HCT116 (cell line): ENCODE measurements around the gene SPR. TPM values are rescaled to one million over a fixed set of nuclear protein-coding genes. Genes with fewer than 3 reads are reported as not detected.

Experiments used
- ATAC-seq: fragments of 200-7000 bp; cut with Tn5 transposase; 2 replicates; pipeline ENCODE4 v1.9.1; 2020; ENCODE audit warnings: mild to moderate bottlenecking, moderate library complexity
- BruUV-seq: library from RNA; stranded (reverse); fragments of 400-500 nt; replicated peaks from 2 replicates; lab custom pipeline; 2021; lab: Mats Ljungman, UMichigan
- CTCF ChIA-PET: fragments of 300-600 bp; sonication (Branson Sonifier 250); formaldehyde crosslinking; loops from one replicate; lab custom pipeline; 2021; ENCODE audit warnings: antibody characterized with exemption; lab: Charles Lee
- POLR2A ChIA-PET: fragments of 300-600, 350-600 bp; sonication (Branson Sonifier 250); formaldehyde crosslinking; loops from one replicate; lab custom pipeline; 2021; ENCODE audit warnings: antibody characterized with exemption; lab: Charles Lee
- RAD21 ChIA-PET, 2 experiments: fragments of 300-600 bp; sonication (Branson Sonifier 250); formaldehyde crosslinking; loops; one replicate each; lab custom pipeline; 2023; ENCODE audit warnings: low total read pairs in 2 of 2; ENCODE audit not compliant: uncharacterized antibody in 2 of 2, unreplicated experiment in 2 of 2, low non-redundant PET in 1 of 2; lab: Charles Lee
- DNase-seq: peaks from one replicate; pipeline ENCODE4 v3.0.0-alpha.2; 2010; ENCODE audit warnings: low read depth, low spot score
- H2AFZ ChIP-seq: fragments of 200-600 bp; shearing (Covaris generic), sonication (generic); 2 replicates; pipeline ENCODE4 v1.6.1; 2017; ENCODE audit warnings: low read depth, mixed run types, mixed read lengths, antibody characterized with exemption, low read length; ENCODE audit not compliant: poor library complexity, severe bottlenecking
- H3K27ac ChIP-seq: 2 replicates; pipeline ENCODE4 v1.5.1; 2012; ENCODE audit warnings: low read depth, low read length
- H3K27me3 ChIP-seq: fragments of 200-600 bp; sonication (generic); 2 replicates; pipeline ENCODE4 v1.6.1; 2016; ENCODE audit warnings: mixed run types, low read length, mixed read lengths; ENCODE audit not compliant: insufficient read depth
- H3K36me3 ChIP-seq, 2 experiments: fragments of 200-500 bp in 1 of 2; fragments of 200-600 bp in 1 of 2; sonication (Bioruptor generic) in 1 of 2; sonication (generic) in 1 of 2; 2 replicates each; pipeline versions ENCODE4 v1.5.1 to v1.6.1; 2014 to 2016; ENCODE audit warnings: low read length in 2 of 2, inconsistent platforms in 1 of 2, mixed read lengths in 1 of 2, mixed run types in 1 of 2; ENCODE audit not compliant: insufficient read depth in 2 of 2, control insufficient read depth in 1 of 2
- H3K4me1 ChIP-seq, 2 experiments: fragments of 200-600 bp in 1 of 2; sonication (generic) in 1 of 2; 2 replicates each; pipeline versions ENCODE4 v1.5.1 to v1.6.1; 2012 to 2017; ENCODE audit warnings: low read length in 2 of 2, inconsistent platforms in 1 of 2, mild to moderate bottlenecking in 1 of 2, mixed read lengths in 1 of 2, mixed run types in 1 of 2, moderate library complexity in 1 of 2; ENCODE audit not compliant: insufficient read depth in 2 of 2, control insufficient read depth in 1 of 2
- H3K4me2 ChIP-seq: fragments of 200-600 bp; sonication (generic); 2 replicates; pipeline ENCODE4 v1.6.1; 2017; ENCODE audit warnings: mixed run types, low read length, mixed read lengths
- H3K4me3 ChIP-seq, 2 experiments: fragments of 200-600 bp in 1 of 2; sonication (generic) in 1 of 2; replicated peaks in 1 of 2; 2 replicates each; pipeline ENCODE4 v1.5.1; 2011 to 2016; ENCODE audit warnings: low read length in 2 of 2, control low read depth in 1 of 2, low read depth in 1 of 2, mild to moderate bottlenecking in 1 of 2, mixed read lengths in 1 of 2, mixed run types in 1 of 2
- H3K79me2 ChIP-seq: fragments of 200-600 bp; sonication (generic); 2 replicates; pipeline ENCODE4 v1.6.1; 2017; ENCODE audit warnings: mild to moderate bottlenecking, mixed run types, low read length, moderate library complexity, mixed read lengths; ENCODE audit not compliant: insufficient read depth
- H3K9ac ChIP-seq: fragments of 200-600 bp; sonication (generic); 2 replicates; pipeline ENCODE4 v1.6.1; 2016; ENCODE audit warnings: low read length, mixed read lengths
- H3K9me2 ChIP-seq: fragments of 200-600 bp; sonication (generic), shearing (Covaris generic); 2 replicates; pipeline ENCODE4 v1.6.1; 2017; ENCODE audit warnings: mixed run types, mild to moderate bottlenecking, moderate library complexity; ENCODE audit not compliant: insufficient read depth
- H3K9me3 ChIP-seq, 2 experiments: fragments of 200-500 bp in 1 of 2; fragments of 200-600 bp in 1 of 2; sonication (Bioruptor generic) in 1 of 2; sonication (generic) in 1 of 2; 2 replicates each; pipeline ENCODE4 v1.6.1; 2014 to 2017; ENCODE audit warnings: low read length in 2 of 2, mixed read lengths in 2 of 2, inconsistent platforms in 1 of 2, low read depth in 1 of 2, mild to moderate bottlenecking in 1 of 2, mixed run types in 1 of 2, moderate library complexity in 1 of 2; ENCODE audit not compliant: control insufficient read depth in 1 of 2, insufficient read depth in 1 of 2
- H4K20me1 ChIP-seq: fragments of 200-600 bp; sonication (generic), shearing (Covaris generic); 2 replicates; pipeline ENCODE4 v1.6.1; 2017; ENCODE audit warnings: mixed run types, mild to moderate bottlenecking, moderate library complexity; ENCODE audit not compliant: insufficient read depth
- ATF3 ChIP-seq: IDR thresholded peaks from 2 replicates; pipeline ENCODE4 v1.6.1; 2012
- CBX3 ChIP-seq: IDR thresholded peaks from 2 replicates; pipeline ENCODE4 v1.6.1; 2012; ENCODE audit warnings: low read depth
- CEBPB ChIP-seq: IDR thresholded peaks from 2 replicates; pipeline ENCODE4 v1.6.1; 2012; ENCODE audit warnings: low read depth
- CTCF ChIP-seq, 3 experiments: fragments of 200-600 bp in 1 of 3; sonication (generic) in 1 of 3; IDR thresholded peaks in 2 of 3; conservative IDR thresholded peaks in 1 of 3; 2 replicates each; pipeline ENCODE4 v1.5.1; 2012 to 2017; ENCODE audit warnings: low read depth in 2 of 3, low read length in 2 of 3, antibody characterized with exemption in 1 of 3, borderline replicate concordance in 1 of 3, control low read depth in 1 of 3, mild to moderate bottlenecking in 1 of 3, mixed read lengths in 1 of 3, mixed run types in 1 of 3, moderate library complexity in 1 of 3; ENCODE audit not compliant: insufficient read depth in 1 of 3
- EGR1 ChIP-seq: IDR thresholded peaks from 2 replicates; pipeline ENCODE4 v1.6.1; 2012; ENCODE audit warnings: low read depth
- EZH2phosphoT487 ChIP-seq: fragments of 200-600 bp; IDR thresholded peaks from 2 replicates; pipeline ENCODE4 v1.6.1; 2018; ENCODE audit warnings: antibody characterized with exemption, borderline replicate concordance
- JUND ChIP-seq: IDR thresholded peaks from 2 replicates; pipeline ENCODE4 v1.6.1; 2012
- POLR2AphosphoS5 ChIP-seq: IDR thresholded peaks from 2 replicates; pipeline ENCODE4 v1.6.1; 2011; ENCODE audit warnings: mild to moderate bottlenecking, low read depth, low read length, moderate library complexity
- RAD21 ChIP-seq: IDR thresholded peaks from 2 replicates; pipeline ENCODE4 v1.6.1; 2012; ENCODE audit warnings: low read depth, mild to moderate bottlenecking
- REST ChIP-seq: IDR thresholded peaks from 2 replicates; pipeline ENCODE4 v1.6.1; 2012; ENCODE audit warnings: low read depth
- SIN3A ChIP-seq: IDR thresholded peaks from 2 replicates; pipeline ENCODE4 v1.6.1; 2012; ENCODE audit warnings: low read depth
- SRF ChIP-seq: IDR thresholded peaks from 2 replicates; pipeline ENCODE4 v1.6.1; 2012; ENCODE audit warnings: low read depth
- YY1 ChIP-seq: IDR thresholded peaks from 2 replicates; pipeline ENCODE4 v1.6.1; 2011; ENCODE audit warnings: low read length, low read depth, moderate library complexity, mild to moderate bottlenecking; ENCODE audit not compliant: insufficient replicate concordance; ENCODE audit errors: extremely low read depth
- ZBTB33 ChIP-seq: IDR thresholded peaks from 2 replicates; pipeline ENCODE4 v1.6.1; 2011; ENCODE audit warnings: mild to moderate bottlenecking, low read length, moderate library complexity; ENCODE audit not compliant: insufficient replicate concordance; ENCODE audit errors: extremely low read depth
- ZFX ChIP-seq: fragments of 450-650 bp; IDR thresholded peaks from 2 replicates; pipeline ENCODE4 v1.6.1; 2017
- ZNF274 ChIP-seq: fragments of 200-500 bp; sonication (Bioruptor generic); IDR thresholded peaks from 2 replicates; pipeline ENCODE4 v1.6.1; 2014; ENCODE audit warnings: mild to moderate bottlenecking, low read depth, low read length, inconsistent platforms
- intact Hi-C: fragments of 100-400 bp; cut with micrococcal nuclease; formaldehyde crosslinking; loops from 2 replicates; pipeline ENCODE4 v1.10.0; 2022
- total RNA-seq: library from RNA; stranded (reverse); gene quantifications from one replicate; pipeline ENCODE4 v1.2.1, GENCODE V29; 2021; ENCODE audit not compliant: unreplicated experiment

Gene SPR
- total RNA-seq, 1 experiment from 2014 or later = 66.9 TPM

GRCh38 chr2:72935611-72935957, 48.4 kb downstream of the SPR start:
- no peak for DNase-seq

More at GRCh38 chr2:72935611-72935957, 48.4 kb downstream of the SPR start:
- Histone ChIP-seq H2AFZ (no peak overlapping the region), H3K9ac (no peak overlapping the region), H4K20me1 (no peaks in the 10 kb centered on the region), H3K36me3 (no peaks in the 10 kb centered on the region), H3K4me3 (no peak overlapping the region), H3K9me2 (no peaks in the 10 kb centered on the region), H3K79me2 (no peaks in the 10 kb centered on the region), H3K4me1 (peaks cover 2 to 23% of the 10 kb centered on the region in 2 experiments; a peak in 2 of 4 replicates), H3K4me2 (no peak overlapping the region), H3K27ac (no peak overlapping the region), H3K9me3 (no peaks in the 10 kb centered on the region), H3K27me3 (no peaks in the 10 kb centered on the region)
- TF ChIP-seq SIN3A (no peak), CEBPB (no peak), ZFX (no peak), YY1 (no peak), JUND (no peak), ZNF274 (no peak), ATF3 (no peak), RAD21 (no peak), EZH2phosphoT487 (no peak), EGR1 (no peak), POLR2AphosphoS5 (no peak), REST (no peak), ZBTB33 (no peak), SRF (no peak), CTCF (IDR thresholded peaks at IDR 0.05 in 2 of 3, conservative IDR thresholded peaks at IDR 0.05 in 1 of 3; ENCODE audit: borderline replicate concordance in 1 of 3, insufficient read depth in 1 of 3, low read depth in 2 of 3, low read length in 2 of 3) (no peak), CBX3 (no peak)
- ChIA-PET CTCF (interaction anchor here (0.8 to 2.3 kb wide), 6 partner anchors 9 to 242 kb away, joined by 3 to 22 read pairs (median 4); partner anchors contain the start of gene SPR), RAD21 (interaction anchor here in 1 of 2 experiments (2.8 kb wide), 1 partner anchor 42 kb away, joined by 11 read pairs; no protein-coding TSS in a partner anchor), POLR2A (no interaction called here)
- intact Hi-C loops = loop anchor here (1.0 kb wide), 1 partner anchor 43 kb away; no protein-coding TSS in a partner anchor
- BruUV-seq = no TSS peak
- no peak for ATAC-seq
